Smooth muscle cell (in vitro differentiated cells): Measurements from ENCODE around the gene DHX34. TPM values are rescaled to one million over a fixed set of nuclear protein-coding genes. Genes with fewer than 3 reads are reported as not detected.

Experiments
- DNase-seq: peaks from one replicate; lab custom pipeline; 2025; ENCODE audit not compliant: unreplicated experiment; lab: John Stamatoyannopoulos, UW
- H2AFZ ChIP-seq: fragments of 200-600 bp; sonication (generic); 2 replicates; pipeline ENCODE4 v1.6.0; 2016; ENCODE audit warnings: antibody characterized with exemption, low read depth, mild to moderate bottlenecking
- H3F3A ChIP-seq: fragments of 200-600 bp; sonication (generic); 2 replicates; pipeline ENCODE4 v1.6.0; 2017; ENCODE audit warnings: antibody characterized with exemption, low read depth
- H3K27ac ChIP-seq: fragments of 200-600 bp; sonication (generic); 2 replicates; pipeline ENCODE4 v1.5.1; 2016; ENCODE audit warnings: low read depth, mild to moderate bottlenecking
- H3K27me3 ChIP-seq: fragments of 200-600 bp; sonication (generic); 2 replicates; pipeline ENCODE4 v1.6.1; 2016; ENCODE audit warnings: low read depth, mild to moderate bottlenecking
- H3K36me3 ChIP-seq: fragments of 200-600 bp; sonication (generic); 2 replicates; pipeline ENCODE4 v1.5.1; 2016; ENCODE audit warnings: low read depth
- H3K4me1 ChIP-seq: fragments of 200-600 bp; sonication (generic); 2 replicates; pipeline ENCODE4 v1.5.1; 2016; ENCODE audit warnings: low read depth
- H3K4me2 ChIP-seq: fragments of 200-600 bp; sonication (generic); 2 replicates; pipeline ENCODE4 v1.6.0; 2016; ENCODE audit warnings: mild to moderate bottlenecking
- H3K4me3 ChIP-seq: fragments of 200-600 bp; sonication (generic); 2 replicates; pipeline ENCODE4 v1.5.1; 2016; ENCODE audit warnings: mild to moderate bottlenecking
- H3K79me2 ChIP-seq: fragments of 200-600 bp; sonication (generic); 2 replicates; pipeline ENCODE4 v1.6.0; 2016; ENCODE audit warnings: low read depth, mild to moderate bottlenecking
- H3K9ac ChIP-seq: fragments of 200-600 bp; sonication (generic); 2 replicates; pipeline ENCODE4 v1.6.0; 2016; ENCODE audit warnings: low read depth
- H3K9me3 ChIP-seq: fragments of 200-600 bp; sonication (generic); replicated peaks from 2 replicates; pipeline ENCODE4 v1.5.1; 2016; ENCODE audit warnings: low read depth
- H4K20me1 ChIP-seq: fragments of 200-600 bp; sonication (generic); 2 replicates; pipeline ENCODE4 v1.6.0; 2016; ENCODE audit warnings: low read depth
- WGBS: methylation state at CpG from one replicate; pipeline ENCODE4 v1.1.7; 2016; ENCODE audit warnings: low lambda C conversion rate; 5-methylcytosine and 5-hydroxymethylcytosine counted together
- polyA plus RNA-seq: library from polyadenylated mRNA; unstranded; fragments of >200 nt; fragmentation: Nextera tagmentation; extraction: Ambion mirVana; gene quantifications from 2 replicates; pipeline ENCODE4 v1.2.1, GENCODE V29; 2016
- total RNA-seq: library from RNA; depleted of rRNA; stranded (reverse); fragments of >200 nt; gene quantifications from 2 replicates; pipeline ENCODE4 v1.2.3, GENCODE V29; 2014
- TF ChIP-seq, protein P1 (sequence below): fragments of 200-600 bp; sonication (generic); IDR thresholded peaks from 2 replicates; pipeline ENCODE4 v1.5.1; 2017; ENCODE audit warnings: borderline replicate concordance, mild to moderate bottlenecking, antibody characterized with exemption; ENCODE audit not compliant: insufficient read depth, poor library complexity, severe bottlenecking

The DHX34 gene
- total and polyA plus RNA-seq, 2 experiments from 2014 or later = 7.1 to 9.8 TPM

DNA sequence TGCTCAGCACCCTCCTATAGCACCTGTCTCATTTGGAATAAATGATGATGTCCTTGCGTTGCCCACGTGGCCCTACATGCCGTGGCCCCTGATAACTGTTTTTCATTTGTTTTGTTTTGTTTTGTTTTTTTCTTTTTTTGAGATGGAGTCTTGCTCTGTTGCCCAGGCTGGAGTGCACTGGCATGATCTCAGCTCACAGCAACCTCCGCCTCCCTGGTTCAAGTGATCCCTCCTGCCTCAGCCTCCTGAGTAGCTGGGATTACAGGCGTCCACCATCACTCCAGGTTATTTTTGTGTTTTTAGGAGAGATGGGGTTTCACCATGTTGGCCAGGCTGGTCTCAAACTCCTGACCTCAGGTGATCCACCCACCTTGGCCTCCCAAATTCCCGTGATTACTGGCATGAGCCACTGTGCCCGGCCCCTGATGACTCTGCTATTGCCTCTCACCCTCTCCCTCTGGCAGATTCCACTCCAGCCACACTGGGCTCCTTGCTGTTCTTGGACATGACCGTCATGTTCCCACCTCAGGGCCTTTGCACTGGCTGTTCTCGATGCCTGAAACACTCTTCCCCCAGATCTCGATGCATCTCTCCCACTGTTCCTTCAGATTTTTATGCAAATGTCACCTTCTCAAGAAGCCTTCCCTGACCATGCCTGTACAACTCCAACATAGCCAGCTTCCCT is 9.8 kb upstream of the DHX34 start:
- Histone ChIP-seq H3K27ac (no peak overlapping the region), H2AFZ (no peak overlapping the region), H3K9ac (no peak overlapping the region), H3K4me1 (no peaks in the 10 kb centered on the region), H4K20me1 (no peaks in the 10 kb centered on the region), H3K4me3 (no peak overlapping the region), H3K27me3 (no peaks in the 10 kb centered on the region), H3K36me3 (no peaks in the 10 kb centered on the region), H3K9me3 (no peaks in the 10 kb centered on the region), H3F3A (no peaks in the 10 kb centered on the region), H3K79me2 (no peaks in the 10 kb centered on the region), H3K4me2 (no peak overlapping the region)
- WGBS = 94% methylated on average over 10 of the region's 10 CpGs
- TF ChIP-seq, protein P1, sequence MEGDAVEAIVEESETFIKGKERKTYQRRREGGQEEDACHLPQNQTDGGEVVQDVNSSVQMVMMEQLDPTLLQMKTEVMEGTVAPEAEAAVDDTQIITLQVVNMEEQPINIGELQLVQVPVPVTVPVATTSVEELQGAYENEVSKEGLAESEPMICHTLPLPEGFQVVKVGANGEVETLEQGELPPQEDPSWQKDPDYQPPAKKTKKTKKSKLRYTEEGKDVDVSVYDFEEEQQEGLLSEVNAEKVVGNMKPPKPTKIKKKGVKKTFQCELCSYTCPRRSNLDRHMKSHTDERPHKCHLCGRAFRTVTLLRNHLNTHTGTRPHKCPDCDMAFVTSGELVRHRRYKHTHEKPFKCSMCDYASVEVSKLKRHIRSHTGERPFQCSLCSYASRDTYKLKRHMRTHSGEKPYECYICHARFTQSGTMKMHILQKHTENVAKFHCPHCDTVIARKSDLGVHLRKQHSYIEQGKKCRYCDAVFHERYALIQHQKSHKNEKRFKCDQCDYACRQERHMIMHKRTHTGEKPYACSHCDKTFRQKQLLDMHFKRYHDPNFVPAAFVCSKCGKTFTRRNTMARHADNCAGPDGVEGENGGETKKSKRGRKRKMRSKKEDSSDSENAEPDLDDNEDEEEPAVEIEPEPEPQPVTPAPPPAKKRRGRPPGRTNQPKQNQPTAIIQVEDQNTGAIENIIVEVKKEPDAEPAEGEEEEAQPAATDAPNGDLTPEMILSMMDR = no peak
- DNase-seq = no peak

DNA sequence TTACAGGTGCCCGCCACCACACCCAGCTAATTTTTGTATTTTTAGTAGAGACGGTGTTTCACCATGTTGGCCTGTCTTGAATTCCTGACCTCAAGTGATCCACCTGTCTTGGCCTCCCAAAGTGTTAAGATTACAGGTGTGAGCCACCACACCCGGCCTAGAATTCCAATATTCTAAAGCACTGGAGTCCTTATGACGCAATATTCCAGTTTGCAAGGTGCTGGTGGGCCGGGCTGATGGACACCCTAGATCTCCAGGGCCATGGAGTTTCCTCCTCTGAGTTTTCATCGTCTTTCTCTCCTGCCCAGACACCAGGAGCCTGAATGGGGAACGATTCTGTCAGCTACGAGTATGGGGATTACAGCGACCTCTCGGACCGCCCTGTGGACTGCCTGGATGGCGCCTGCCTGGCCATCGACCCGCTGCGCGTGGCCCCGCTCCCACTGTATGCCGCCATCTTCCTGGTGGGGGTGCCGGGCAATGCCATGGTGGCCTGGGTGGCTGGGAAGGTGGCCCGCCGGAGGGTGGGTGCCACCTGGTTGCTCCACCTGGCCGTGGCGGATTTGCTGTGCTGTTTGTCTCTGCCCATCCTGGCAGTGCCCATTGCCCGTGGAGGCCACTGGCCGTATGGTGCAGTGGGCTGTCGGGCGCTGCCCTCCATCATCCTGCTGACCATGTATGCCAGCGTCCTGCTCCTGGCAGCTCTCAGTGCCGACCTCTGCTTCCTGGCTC is 8.5 kb upstream of the DHX34 start:
- no peak overlapping the region for H3K9ac ChIP-seq
- H3K4me2 ChIP-seq = no peak overlapping the region
- H3K4me1 ChIP-seq = no peaks in the 10 kb centered on the region
- H2AFZ ChIP-seq = no peak overlapping the region
- H3K79me2 ChIP-seq = no peaks in the 10 kb centered on the region
- no peaks in the 10 kb centered on the region for H3F3A ChIP-seq
- H3K9me3 ChIP-seq = no peaks in the 10 kb centered on the region
- 96% methylated on average over 29 of the region's 29 CpGs for WGBS
- H3K27me3 ChIP-seq = no peaks in the 10 kb centered on the region
- H3K4me3 ChIP-seq = no peak overlapping the region
- H3K36me3 ChIP-seq = no peaks in the 10 kb centered on the region
- TF ChIP-seq, protein P1 = no peak
- DNase-seq = no peak
- H4K20me1 ChIP-seq = no peaks in the 10 kb centered on the region
- no peak overlapping the region for H3K27ac ChIP-seq

DNA sequence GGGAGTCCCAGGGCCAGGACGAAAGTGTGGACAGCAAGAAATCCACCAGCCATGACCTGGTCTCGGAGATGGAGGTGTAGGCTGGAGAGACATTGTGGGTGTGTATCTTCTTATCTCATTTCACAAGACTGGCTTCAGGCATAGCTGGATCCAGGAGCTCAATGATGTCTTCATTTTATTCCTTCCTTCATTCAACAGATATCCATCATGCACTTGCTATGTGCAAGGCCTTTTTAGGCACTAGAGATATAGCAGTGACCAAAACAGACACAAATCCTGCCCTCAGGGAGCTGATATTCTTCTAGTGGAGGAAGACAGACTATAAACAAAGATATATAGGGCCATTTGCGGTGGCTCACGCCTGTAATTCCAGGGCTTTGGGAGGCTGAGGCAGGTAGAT is 7.4 kb upstream of the DHX34 start:
- no peaks in the 10 kb centered on the region for H3K36me3 ChIP-seq
- H3K27me3 ChIP-seq = no peaks in the 10 kb centered on the region
- no peaks in the 10 kb centered on the region for H3F3A ChIP-seq
- 93% methylated on average over 4 of the region's 4 CpGs for WGBS
- H4K20me1 ChIP-seq = no peaks in the 10 kb centered on the region
- DNase-seq = no peak
- H3K9ac ChIP-seq = no peak overlapping the region
- no peak overlapping the region for H2AFZ ChIP-seq
- no peak overlapping the region for H3K4me2 ChIP-seq
- H3K9me3 ChIP-seq = no peaks in the 10 kb centered on the region
- H3K4me1 ChIP-seq = no peaks in the 10 kb centered on the region
- no peaks in the 10 kb centered on the region for H3K79me2 ChIP-seq
- no peak overlapping the region for H3K27ac ChIP-seq
- no peak overlapping the region for H3K4me3 ChIP-seq
- TF ChIP-seq, protein P1 = no peak
